Activated naive CD8-positive, alpha-beta T cell treated with anti-CD3 and anti-CD28 coated beads for 36 hours (primary cell): ENCODE results near the gene TGFBR1. TPM values are rescaled to one million over a fixed set of nuclear protein-coding genes. Genes with fewer than 3 reads are reported as not detected.
A peak's percentile ranks its signal among the peaks of the same experiment; 100 is the strongest.
"Not testable (repeated sequence)": the region's sequence is repeated elsewhere in the genome, so short reads cannot be mapped to it uniquely, and the experiment has no call there.

Source experiments
- DNase-seq: peaks from one replicate; pipeline ENCODE4 v3.0.0; 2021
- H3K27ac Mint-ChIP-seq: one replicate; pipeline ENCODE4 v1.8.0; 2022; ENCODE audit warnings: mild to moderate bottlenecking, moderate library complexity, mixed read lengths
- H3K27me3 Mint-ChIP-seq: one replicate; pipeline ENCODE4 v1.8.0; 2022; ENCODE audit warnings: mild to moderate bottlenecking, mixed read lengths
- H3K36me3 Mint-ChIP-seq: one replicate; pipeline ENCODE4 v1.8.0; 2021; ENCODE audit warnings: mild to moderate bottlenecking, mixed read lengths
- H3K4me1 Mint-ChIP-seq: one replicate; pipeline ENCODE4 v1.8.0; 2021; ENCODE audit warnings: mixed read lengths
- H3K4me3 Mint-ChIP-seq: one replicate; pipeline ENCODE4 v1.8.0; 2022; ENCODE audit warnings: mild to moderate bottlenecking, moderate library complexity, mixed read lengths
- H3K9me3 Mint-ChIP-seq: one replicate; pipeline ENCODE4 v1.8.0; 2022; ENCODE audit warnings: mixed read lengths
- total RNA-seq, 2 experiments: library from RNA; stranded (reverse); gene quantifications; one replicate each; pipeline ENCODE4 v1.2.3, GENCODE V29; 2021

The TGFBR1 gene
- total RNA-seq, 2 experiments from 2014 or later: 30.4 to 32.1 TPM

DNA sequence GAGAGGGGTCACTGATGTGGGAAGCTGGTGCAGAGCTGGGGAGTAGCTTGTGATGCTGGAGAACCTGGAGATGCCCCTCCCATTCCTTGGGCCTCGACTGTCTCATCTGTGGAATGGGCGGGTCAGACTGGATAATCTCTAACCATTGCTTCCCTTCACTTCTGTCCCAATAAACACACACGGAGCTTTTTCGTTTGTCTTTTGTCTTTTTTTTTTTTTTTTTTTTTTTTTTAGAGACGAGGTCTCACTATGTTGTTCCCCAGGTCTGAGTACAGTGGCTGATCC, 80.4 kb downstream of the TGFBR1 start:
- Mint-ChIP-seq H3K27ac (no peak overlapping the region), H3K27me3 (no peaks in the 10 kb centered on the region), H3K9me3 (no peaks in the 10 kb centered on the region), H3K4me3 (peak overlapping the region; percentile 12), H3K4me1 (peaks cover 52% of the 10 kb centered on the region), H3K36me3 (peaks cover 11% of the 10 kb centered on the region)
- DNase-seq: no peak

DNA sequence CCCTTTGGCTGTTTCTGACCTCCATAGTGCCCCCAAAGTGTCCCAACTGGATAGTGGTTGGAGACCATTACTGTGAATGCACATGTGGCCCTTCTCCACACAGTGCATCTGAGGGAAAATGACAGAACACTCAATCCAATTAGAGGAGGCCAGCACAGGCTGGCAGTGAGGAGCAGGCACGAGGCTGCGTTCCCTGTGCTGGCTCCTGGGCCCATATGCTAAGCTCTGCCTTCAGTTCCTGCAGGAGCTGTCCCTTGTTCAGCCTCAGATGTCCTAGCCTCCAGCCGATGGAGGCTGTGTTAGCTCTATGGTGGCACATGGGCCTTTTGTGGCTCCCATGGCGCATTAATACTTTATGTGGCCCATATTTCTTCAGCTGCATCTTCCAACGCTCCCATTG, 81.0 kb downstream of the TGFBR1 start:
- no peak for DNase-seq
- H3K36me3 Mint-ChIP-seq: peaks cover 6% of the 10 kb centered on the region
- H3K4me1 Mint-ChIP-seq: peaks cover 45% of the 10 kb centered on the region
- no peak overlapping the region for H3K27ac Mint-ChIP-seq
- no peaks in the 10 kb centered on the region for H3K9me3 Mint-ChIP-seq
- no peaks in the 10 kb centered on the region for H3K27me3 Mint-ChIP-seq
- no peak overlapping the region for H3K4me3 Mint-ChIP-seq

DNA sequence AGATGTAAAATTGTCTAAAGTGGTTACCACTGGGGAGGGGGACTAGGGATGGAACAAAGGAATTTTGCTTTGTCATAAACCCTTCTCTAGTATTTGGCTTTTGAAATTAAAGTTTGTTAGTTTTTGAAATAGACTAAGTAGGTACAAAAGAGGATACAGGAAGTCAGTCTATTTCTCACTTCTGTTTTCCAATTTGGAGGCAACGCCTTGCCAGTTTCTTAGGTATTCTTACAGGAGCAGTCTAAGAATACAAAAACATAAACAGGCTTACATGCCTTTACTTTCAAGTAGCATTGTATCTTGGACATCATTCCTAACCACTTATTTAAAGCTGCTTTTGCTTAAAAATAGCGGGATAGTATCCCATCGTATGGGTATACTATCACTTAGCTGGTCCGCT, 82.4 kb downstream of the TGFBR1 start:
- Mint-ChIP-seq H3K36me3 (no peaks in the 10 kb centered on the region), H3K27ac (no peak overlapping the region), H3K9me3 (no peaks in the 10 kb centered on the region), H3K4me3 (no peak overlapping the region), H3K27me3 (no peaks in the 10 kb centered on the region), H3K4me1 (peaks cover 32% of the 10 kb centered on the region)
- no peak for DNase-seq

DNA sequence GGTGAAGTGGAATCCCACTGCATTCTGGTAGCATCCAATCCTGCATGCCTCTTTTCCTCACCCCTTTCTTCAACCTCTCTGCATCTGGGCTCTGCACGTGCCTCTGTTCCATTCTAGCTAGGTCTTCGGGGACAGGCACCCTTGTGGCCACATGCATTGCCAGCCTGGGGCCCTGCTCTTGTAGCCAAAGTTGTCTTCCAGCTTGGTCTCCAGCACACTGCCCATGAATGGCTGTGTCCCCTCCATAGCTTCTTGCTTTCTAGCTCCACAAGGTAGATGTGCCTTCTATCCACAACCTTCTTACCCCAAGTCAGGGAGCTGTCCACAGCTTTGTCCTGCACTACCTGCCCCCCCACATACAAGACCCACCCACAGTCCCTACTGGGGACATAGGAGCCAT, 84.3 kb downstream of the TGFBR1 start:
- Mint-ChIP-seq H3K9me3 (no peaks in the 10 kb centered on the region), H3K4me1 (peaks cover 21% of the 10 kb centered on the region), H3K27me3 (no peaks in the 10 kb centered on the region), H3K36me3 (no peaks in the 10 kb centered on the region), H3K4me3 (no peak overlapping the region), H3K27ac (no peak overlapping the region)
- no peak for DNase-seq

DNA sequence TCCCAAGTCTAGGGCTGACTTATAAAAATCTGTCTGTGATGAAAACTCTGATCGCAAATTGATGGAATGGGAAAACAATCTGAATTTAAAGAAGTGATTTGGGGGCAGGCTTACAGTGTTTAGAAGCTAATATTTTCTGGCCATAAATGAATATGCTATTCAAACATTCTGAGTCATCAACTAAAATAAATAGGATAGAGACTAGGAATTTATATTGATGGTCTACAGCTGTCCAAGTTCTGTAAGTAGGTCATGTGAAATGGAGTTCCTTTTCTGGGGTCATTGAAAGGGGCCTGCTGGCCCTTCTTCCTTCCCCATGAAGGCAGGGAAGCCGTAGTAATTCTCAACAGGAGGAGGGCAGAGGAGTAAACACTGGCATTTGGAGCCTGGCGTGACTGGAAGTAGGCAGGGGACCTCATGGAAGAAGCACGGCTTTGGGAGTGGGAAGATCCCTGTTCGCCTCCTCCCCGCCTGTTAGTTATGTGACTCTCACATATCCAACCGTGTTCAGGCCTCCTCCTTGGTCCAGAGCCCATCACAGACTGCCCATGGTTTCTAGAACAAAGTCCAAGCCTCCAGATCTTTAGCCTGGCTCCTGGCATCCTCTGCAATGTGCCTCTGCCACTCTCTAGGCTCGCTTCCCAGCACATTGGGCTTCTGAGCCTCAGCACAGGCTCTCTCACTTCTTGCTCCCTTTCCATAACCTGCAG, 85.1 kb downstream of the TGFBR1 start:
- Mint-ChIP-seq H3K4me3 (no peak overlapping the region), H3K27ac (no peak overlapping the region), H3K4me1 (peaks cover 18% of the 10 kb centered on the region), H3K9me3 (no peaks in the 10 kb centered on the region), H3K27me3 (no peaks in the 10 kb centered on the region), H3K36me3 (no peaks in the 10 kb centered on the region)
- no peak for DNase-seq

DNA sequence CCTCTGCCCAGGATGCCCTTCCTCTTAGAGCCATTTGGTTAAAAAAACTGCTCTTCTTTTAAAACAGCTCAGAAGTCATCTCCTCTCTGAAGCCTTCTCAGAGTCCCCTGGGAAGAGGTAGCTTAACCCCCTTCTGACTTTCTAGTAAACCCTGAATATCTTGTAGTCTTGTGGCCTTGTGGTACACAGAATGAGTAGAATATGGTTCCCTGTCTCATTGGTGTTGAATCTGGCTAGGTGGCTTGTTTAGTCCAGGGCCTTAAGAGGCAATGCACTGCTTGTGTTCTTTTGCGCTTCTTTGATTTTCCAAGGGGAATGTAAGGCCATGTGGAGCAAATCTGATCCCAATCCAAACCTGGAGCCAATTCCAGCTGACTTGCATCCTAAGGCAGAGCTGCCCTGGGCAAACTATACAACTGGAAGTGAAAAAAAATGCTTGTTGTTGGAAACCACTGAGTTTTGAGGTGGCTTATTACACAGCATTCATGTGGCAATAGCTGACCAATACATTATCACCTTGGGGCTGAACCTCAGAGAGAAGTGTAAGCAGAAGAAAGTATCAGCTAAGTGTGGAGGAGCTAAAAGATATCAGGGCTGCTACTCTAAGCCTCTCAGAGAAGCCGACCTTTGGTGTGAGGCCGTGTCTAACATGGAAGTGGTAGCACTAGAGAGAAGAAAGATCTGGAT, 85.8 kb downstream of the TGFBR1 start:
- Mint-ChIP-seq H3K27ac (no peak overlapping the region), H3K9me3 (no peaks in the 10 kb centered on the region), H3K27me3 (no peaks in the 10 kb centered on the region), H3K36me3 (no peaks in the 10 kb centered on the region), H3K4me3 (no peak overlapping the region), H3K4me1 (peaks cover 19% of the 10 kb centered on the region)
- no peak for DNase-seq

DNA sequence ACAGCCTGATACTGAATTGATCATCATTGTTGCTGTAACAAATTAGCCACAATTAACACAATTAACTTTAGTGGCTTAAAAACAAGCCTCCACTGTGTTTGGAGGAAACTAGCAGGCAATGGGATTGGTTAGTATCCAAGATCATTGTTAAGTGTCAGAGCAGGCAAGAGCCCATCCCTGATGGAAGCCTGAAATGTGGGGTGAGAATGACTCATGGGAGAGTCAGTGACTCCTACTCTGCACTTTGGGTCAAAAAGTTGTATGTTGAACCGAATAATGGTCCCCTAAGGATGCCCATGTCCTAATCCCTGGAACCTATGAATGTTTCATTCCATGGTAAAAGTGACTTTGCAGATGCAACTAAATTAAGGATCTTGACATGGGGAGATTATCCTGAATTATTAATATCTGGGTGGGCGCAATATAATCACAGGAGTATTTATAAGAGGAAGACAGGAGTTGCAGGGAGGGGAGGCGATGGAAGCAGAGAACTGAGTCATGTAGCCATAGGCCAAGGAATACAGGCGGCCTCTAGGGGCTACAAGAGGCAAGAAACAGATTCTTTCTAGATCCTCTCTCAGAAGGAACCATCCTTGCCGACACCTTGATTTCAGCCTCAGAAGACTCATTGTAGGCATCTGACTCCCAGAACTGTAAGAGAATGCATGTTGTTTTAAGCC, 88.0 kb downstream of the TGFBR1 start:
- Mint-ChIP-seq H3K27me3 (no peaks in the 10 kb centered on the region), H3K4me3 (no peak overlapping the region), H3K27ac (no peak overlapping the region), H3K4me1 (peaks cover 13% of the 10 kb centered on the region), H3K9me3 (no peaks in the 10 kb centered on the region), H3K36me3 (no peaks in the 10 kb centered on the region)
- DNase-seq: no peak

DNA sequence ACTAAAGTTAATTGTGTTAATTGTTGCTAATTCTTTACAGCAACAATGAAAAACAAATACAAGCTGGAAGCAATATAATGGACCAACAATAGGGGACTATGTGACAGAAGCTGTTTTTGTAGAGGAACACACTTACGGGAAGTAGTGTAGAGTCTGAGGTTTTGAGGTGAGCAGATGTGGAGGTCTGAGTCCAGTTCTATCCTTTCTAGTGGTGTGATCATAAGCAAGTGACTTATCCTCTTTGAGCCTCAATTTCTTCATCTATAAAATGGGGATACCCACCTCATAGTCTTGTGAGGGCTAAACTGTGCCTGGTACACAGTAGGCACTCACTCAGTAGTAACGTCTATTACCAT, 88.5 kb downstream of the TGFBR1 start:
- no peak for DNase-seq
- Mint-ChIP-seq H3K4me3 (no peak overlapping the region), H3K36me3 (no peaks in the 10 kb centered on the region), H3K4me1 (peaks cover 12% of the 10 kb centered on the region), H3K27me3 (no peaks in the 10 kb centered on the region), H3K9me3 (no peaks in the 10 kb centered on the region), H3K27ac (no peak overlapping the region)

DNA sequence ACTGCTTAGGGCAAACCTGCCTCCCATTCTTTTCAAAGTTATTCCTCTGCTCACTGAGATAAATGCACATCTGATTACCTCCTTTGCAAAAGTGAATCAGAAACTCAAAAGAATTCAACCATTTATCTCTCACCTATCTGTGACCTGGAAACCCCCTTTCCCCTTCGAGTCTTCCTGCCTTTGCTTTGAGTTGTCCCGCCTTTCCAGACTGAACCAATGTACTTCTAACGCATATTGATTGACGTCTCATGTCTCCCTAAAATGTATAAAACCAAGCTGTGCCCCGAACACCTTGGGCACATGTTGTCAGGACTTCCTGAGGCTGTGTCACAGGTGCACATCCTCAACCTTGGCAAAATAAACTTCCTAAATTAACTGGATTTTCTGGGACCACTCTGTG, 91.6 kb downstream of the TGFBR1 start:
- not testable (repeated sequence) for H3K27ac Mint-ChIP-seq, DNase-seq, H3K4me3 Mint-ChIP-seq, H3K27me3 Mint-ChIP-seq, H3K36me3 Mint-ChIP-seq, H3K9me3 Mint-ChIP-seq
- H3K4me1 Mint-ChIP-seq: peaks cover 12% of the 10 kb centered on the region

DNA sequence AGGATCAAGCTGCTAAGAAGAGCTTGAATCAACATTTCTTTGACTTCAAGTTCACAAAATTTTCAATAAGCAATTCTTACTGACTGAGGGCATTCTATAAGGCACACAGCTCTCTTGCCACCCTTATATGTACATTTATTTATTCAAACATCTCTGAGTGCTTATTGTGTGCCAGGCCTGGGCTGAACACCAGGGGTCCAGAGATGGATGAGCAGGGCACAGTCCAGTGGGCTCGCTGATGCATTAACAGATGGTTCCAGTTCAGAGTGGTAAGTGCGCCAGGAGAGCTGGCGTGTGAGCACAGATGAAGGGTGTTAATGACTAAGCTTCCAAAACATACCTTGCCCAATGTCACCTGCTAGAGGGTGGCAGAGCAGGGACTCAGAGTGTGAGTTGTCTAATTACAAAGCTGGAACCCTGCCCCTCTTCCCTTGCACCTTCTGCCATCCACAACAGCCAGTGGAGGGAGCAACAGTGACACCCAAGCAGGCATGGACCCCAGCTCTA, 92.3 kb downstream of the TGFBR1 start:
- H3K36me3 Mint-ChIP-seq: no peaks in the 10 kb centered on the region
- no peaks in the 10 kb centered on the region for H3K9me3 Mint-ChIP-seq
- H3K4me3 Mint-ChIP-seq: no peak overlapping the region
- DNase-seq: no peak
- no peaks in the 10 kb centered on the region for H3K27me3 Mint-ChIP-seq
- peaks cover 12% of the 10 kb centered on the region for H3K4me1 Mint-ChIP-seq
- no peak overlapping the region for H3K27ac Mint-ChIP-seq

DNA sequence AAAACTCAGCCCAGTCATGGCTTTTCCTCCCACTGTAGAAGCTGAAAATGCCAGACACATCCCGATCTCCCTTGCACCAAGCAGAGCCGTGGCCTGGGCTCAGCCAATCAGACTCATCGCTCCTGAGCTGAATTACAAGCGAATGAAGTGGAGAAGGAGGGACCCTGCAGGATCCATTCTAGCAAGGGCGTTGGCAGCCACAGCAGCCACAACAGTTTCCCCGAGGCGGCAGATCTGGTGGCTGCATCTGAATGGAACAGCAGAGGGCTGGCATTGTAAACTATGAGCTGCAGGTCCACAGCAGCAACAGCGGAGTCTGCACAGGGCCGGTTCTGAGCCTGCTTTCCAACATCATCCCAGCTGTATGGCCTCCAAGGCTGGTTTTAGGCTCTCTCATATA, 93.1 kb downstream of the TGFBR1 start:
- no peak for DNase-seq
- Mint-ChIP-seq H3K27ac (no peak overlapping the region), H3K27me3 (no peaks in the 10 kb centered on the region), H3K4me3 (no peak overlapping the region), H3K9me3 (no peaks in the 10 kb centered on the region), H3K36me3 (no peaks in the 10 kb centered on the region), H3K4me1 (peaks cover 11% of the 10 kb centered on the region)

DNA sequence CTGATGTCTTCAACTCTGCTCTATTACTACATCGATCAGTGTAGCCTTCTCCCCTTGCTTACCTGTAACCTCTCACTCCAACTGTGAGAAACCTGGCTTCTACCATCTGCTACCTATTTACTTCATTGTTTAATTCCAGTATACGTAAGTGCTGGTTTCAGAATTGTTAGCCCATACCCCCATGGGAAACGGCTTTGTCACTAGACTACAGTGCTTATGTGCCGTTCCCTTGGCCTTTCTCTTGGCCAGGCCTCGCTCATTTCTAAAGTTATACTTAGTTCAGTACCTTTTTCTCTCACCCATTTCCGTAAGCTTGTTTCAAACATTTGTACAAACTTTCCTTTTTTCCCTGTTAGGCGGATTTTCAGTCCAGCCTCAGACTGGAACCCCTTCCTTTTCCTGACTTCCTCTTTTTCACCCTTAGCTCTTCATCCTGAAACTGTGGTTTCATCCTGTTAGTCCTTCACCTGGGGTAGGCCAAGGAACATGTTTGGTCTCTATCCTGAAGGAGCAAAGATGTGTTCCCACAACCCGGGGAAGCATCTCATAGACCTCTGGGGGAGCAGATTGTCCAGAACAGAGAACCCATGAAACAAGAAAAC, 95.1 kb downstream of the TGFBR1 start:
- DNase-seq: no peak
- Mint-ChIP-seq H3K36me3 (no peaks in the 10 kb centered on the region), H3K9me3 (no peaks in the 10 kb centered on the region), H3K4me1 (peaks cover 5% of the 10 kb centered on the region), H3K4me3 (no peak overlapping the region), H3K27me3 (no peaks in the 10 kb centered on the region), H3K27ac (no peak overlapping the region)

DNA sequence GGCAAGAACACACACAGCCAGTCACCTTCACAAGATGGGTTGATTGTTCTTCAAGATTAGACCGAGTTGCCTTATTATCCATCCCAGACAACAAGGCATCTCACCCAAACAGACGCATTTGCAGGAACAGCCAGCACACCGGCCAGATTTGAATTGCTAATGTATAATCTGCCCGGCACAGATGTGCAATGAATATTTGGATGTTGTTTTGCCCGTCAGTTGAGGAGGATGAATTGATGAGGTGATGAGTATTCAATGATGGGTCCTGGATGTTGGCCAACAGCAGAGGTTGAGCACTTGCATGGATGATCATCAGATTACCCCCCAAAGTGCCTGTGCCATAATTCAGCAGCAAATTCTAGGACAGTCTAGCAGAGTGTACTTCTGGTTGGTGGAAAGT, 96.7 kb downstream of the TGFBR1 start:
- no peak overlapping the region for H3K27ac Mint-ChIP-seq
- H3K4me1 Mint-ChIP-seq: peaks cover 1% of the 10 kb centered on the region
- no peaks in the 10 kb centered on the region for H3K9me3 Mint-ChIP-seq
- DNase-seq: no peak
- H3K36me3 Mint-ChIP-seq: no peaks in the 10 kb centered on the region
- H3K4me3 Mint-ChIP-seq: no peak overlapping the region
- H3K27me3 Mint-ChIP-seq: no peaks in the 10 kb centered on the region
